Astrocyte (in vitro differentiated cells and primary cell): ENCODE data around the gene PRX. TPM values are rescaled to one million over a fixed set of nuclear protein-coding genes. Genes with fewer than 3 reads are reported as not detected.

ENCODE experiments used
- DNase-seq: peaks from one replicate; pipeline ENCODE4 v3.0.0-alpha.2; 2010; ENCODE audit warnings: low read depth
- FAIRE-seq: peaks from 2 replicates; lab custom pipeline; 2011; peaks lifted over from hg19 to GRCh38; lab: Jason Lieb, UNC
- H2AFZ ChIP-seq: 2 replicates; pipeline ENCODE4 v1.6.0; 2012; ENCODE audit warnings: low read depth, low read length, inconsistent platforms
- H3K27ac ChIP-seq: 2 replicates; pipeline ENCODE4 v1.5.1; 2011; ENCODE audit warnings: low read depth, low read length, inconsistent platforms
- H3K27me3 ChIP-seq: 2 replicates; pipeline ENCODE4 v1.6.0; 2011; ENCODE audit warnings: low read length, inconsistent platforms; ENCODE audit not compliant: insufficient read depth
- H3K36me3 ChIP-seq: 2 replicates; pipeline ENCODE4 v1.5.1; 2011; ENCODE audit warnings: low read length, inconsistent platforms; ENCODE audit not compliant: insufficient read depth
- H3K4me1 ChIP-seq: 2 replicates; pipeline ENCODE4 v1.5.1; 2011; ENCODE audit warnings: low read length, inconsistent platforms; ENCODE audit not compliant: insufficient read depth
- H3K4me2 ChIP-seq: 2 replicates; pipeline ENCODE4 v1.6.0; 2012; ENCODE audit warnings: low read length, inconsistent platforms
- H3K4me3 ChIP-seq: 2 replicates; pipeline ENCODE4 v1.5.1; 2011; ENCODE audit warnings: low read depth, mild to moderate bottlenecking, low read length, inconsistent platforms; ENCODE audit not compliant: insufficient read depth
- H3K79me2 ChIP-seq: 2 replicates; pipeline ENCODE4 v1.6.0; 2012; ENCODE audit warnings: mild to moderate bottlenecking, low read length, inconsistent platforms; ENCODE audit not compliant: insufficient read depth
- H3K9ac ChIP-seq: 2 replicates; pipeline ENCODE4 v1.6.0; 2012; ENCODE audit warnings: mild to moderate bottlenecking, low read length, inconsistent platforms
- H3K9me3 ChIP-seq: 2 replicates; pipeline ENCODE4 v1.5.1; 2012; ENCODE audit warnings: low read depth, mild to moderate bottlenecking, low read length, inconsistent platforms; ENCODE audit not compliant: insufficient read depth
- H4K20me1 ChIP-seq: 2 replicates; pipeline ENCODE4 v1.6.0; 2012; ENCODE audit warnings: low read length, inconsistent platforms; ENCODE audit not compliant: insufficient read depth
- H3K27ac Mint-ChIP-seq: one replicate; pipeline ENCODE4 v1.8.0; 2021; ENCODE audit warnings: mild to moderate bottlenecking, mixed read lengths; ENCODE audit not compliant: unreplicated experiment
- H3K27me3 Mint-ChIP-seq: one replicate; pipeline ENCODE4 v1.8.0; 2021; ENCODE audit warnings: low read depth, mixed read lengths; ENCODE audit not compliant: unreplicated experiment
- H3K36me3 Mint-ChIP-seq: one replicate; pipeline ENCODE4 v1.8.0; 2021; ENCODE audit warnings: low read depth, mixed read lengths; ENCODE audit not compliant: unreplicated experiment
- H3K4me1 Mint-ChIP-seq: one replicate; pipeline ENCODE4 v1.8.0; 2021; ENCODE audit warnings: low read depth, mixed read lengths; ENCODE audit not compliant: unreplicated experiment
- H3K4me3 Mint-ChIP-seq: one replicate; pipeline ENCODE4 v1.8.0; 2021; ENCODE audit warnings: mild to moderate bottlenecking, moderate library complexity, mixed read lengths; ENCODE audit not compliant: unreplicated experiment
- H3K9me3 Mint-ChIP-seq: one replicate; pipeline ENCODE4 v1.8.0; 2021; ENCODE audit warnings: mild to moderate bottlenecking, mixed read lengths; ENCODE audit not compliant: unreplicated experiment
- EZH2 ChIP-seq: IDR thresholded peaks from 2 replicates; pipeline ENCODE4 v1.6.1; 2012; ENCODE audit warnings: mild to moderate bottlenecking, low read length, inconsistent platforms; ENCODE audit not compliant: insufficient read depth
- total RNA-seq: library from RNA; stranded (reverse); gene quantifications from 2 replicates; pipeline ENCODE4 v1.2.1, GENCODE V29; 2021
- TF ChIP-seq, protein P1 (sequence below): IDR thresholded peaks from 2 replicates; pipeline ENCODE4 v1.5.1; 2011; ENCODE audit warnings: low read depth, mild to moderate bottlenecking, inconsistent platforms, low read length, moderate library complexity; ENCODE audit not compliant: insufficient read depth

The PRX gene
- total RNA-seq, 1 donor from 2014 or later = 1.5 TPM

DNA sequence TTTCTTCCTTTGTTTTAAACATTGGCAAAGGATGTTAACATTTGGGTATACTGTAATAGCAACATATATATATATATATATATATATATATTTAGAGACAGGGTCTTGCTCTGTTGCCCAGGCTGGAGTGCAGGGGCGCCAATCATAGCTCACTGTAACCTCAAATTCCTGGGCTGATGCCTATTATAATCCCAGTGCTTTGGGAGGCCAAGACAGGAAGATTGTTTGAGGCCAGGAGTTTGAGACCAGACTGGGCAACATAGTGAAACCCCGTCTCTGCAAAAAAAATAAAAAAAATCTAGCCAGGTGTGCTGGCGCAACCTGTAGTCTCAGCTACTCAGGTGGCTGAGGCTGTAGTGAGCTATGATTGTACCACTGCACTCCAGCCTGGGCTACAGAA, 47.0 kb upstream of the PRX start:
- H3K27ac Mint-ChIP-seq = no peak overlapping the region
- no peak for FAIRE-seq
- no peak overlapping the region for H3K4me2 ChIP-seq

DNA sequence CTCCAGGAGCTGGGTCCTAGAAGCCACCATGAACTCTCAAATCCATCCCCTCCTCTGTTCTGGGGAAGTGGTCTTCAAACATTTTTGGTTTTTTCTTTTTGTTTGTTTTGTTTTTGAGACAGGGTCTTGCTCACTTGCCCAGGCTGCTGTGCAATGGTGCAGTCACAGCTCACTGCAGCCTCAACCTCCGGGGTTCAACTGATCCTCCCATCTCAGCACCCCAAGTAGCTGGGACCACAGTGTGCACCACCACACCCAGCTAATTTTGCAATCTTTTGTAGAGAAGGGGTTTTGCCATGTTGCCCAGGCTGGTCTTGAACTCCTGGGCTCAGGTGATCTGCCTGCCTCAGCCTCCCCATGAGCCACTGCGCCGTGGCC, 45.4 kb upstream of the PRX start:
- Histone ChIP-seq H3K27ac (no peak overlapping the region), H3K9me3 (no peaks in the 10 kb centered on the region), H3K27me3 (no peaks in the 10 kb centered on the region), H3K4me2 (no peak overlapping the region), H3K36me3 (no peaks in the 10 kb centered on the region), H2AFZ (no peak overlapping the region), H3K4me3 (no peak overlapping the region), H3K9ac (no peak overlapping the region), H3K4me1 (no peaks in the 10 kb centered on the region), H3K79me2 (no peaks in the 10 kb centered on the region), H4K20me1 (no peaks in the 10 kb centered on the region)
- H3K27me3 Mint-ChIP-seq = no peaks in the 10 kb centered on the region
- DNase-seq (no peak), FAIRE-seq (no peak)
- no peak overlapping the region for H3K27ac Mint-ChIP-seq
- TF ChIP-seq EZH2 = no peak
- TF ChIP-seq, protein P1, sequence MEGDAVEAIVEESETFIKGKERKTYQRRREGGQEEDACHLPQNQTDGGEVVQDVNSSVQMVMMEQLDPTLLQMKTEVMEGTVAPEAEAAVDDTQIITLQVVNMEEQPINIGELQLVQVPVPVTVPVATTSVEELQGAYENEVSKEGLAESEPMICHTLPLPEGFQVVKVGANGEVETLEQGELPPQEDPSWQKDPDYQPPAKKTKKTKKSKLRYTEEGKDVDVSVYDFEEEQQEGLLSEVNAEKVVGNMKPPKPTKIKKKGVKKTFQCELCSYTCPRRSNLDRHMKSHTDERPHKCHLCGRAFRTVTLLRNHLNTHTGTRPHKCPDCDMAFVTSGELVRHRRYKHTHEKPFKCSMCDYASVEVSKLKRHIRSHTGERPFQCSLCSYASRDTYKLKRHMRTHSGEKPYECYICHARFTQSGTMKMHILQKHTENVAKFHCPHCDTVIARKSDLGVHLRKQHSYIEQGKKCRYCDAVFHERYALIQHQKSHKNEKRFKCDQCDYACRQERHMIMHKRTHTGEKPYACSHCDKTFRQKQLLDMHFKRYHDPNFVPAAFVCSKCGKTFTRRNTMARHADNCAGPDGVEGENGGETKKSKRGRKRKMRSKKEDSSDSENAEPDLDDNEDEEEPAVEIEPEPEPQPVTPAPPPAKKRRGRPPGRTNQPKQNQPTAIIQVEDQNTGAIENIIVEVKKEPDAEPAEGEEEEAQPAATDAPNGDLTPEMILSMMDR = no peak
- H3K4me1 Mint-ChIP-seq = no peaks in the 10 kb centered on the region
- H3K36me3 Mint-ChIP-seq = no peaks in the 10 kb centered on the region
- H3K9me3 Mint-ChIP-seq = no peaks in the 10 kb centered on the region
- H3K4me3 Mint-ChIP-seq = no peak overlapping the region

More for the DNA sequence above, 47.0 kb upstream of the PRX start:
- no peaks in the 10 kb centered on the region for H3K79me2 ChIP-seq
- DNase-seq = no peak
- Mint-ChIP-seq H3K27me3 (no peaks in the 10 kb centered on the region), H3K4me1 (peaks cover 7% of the 10 kb centered on the region), H3K9me3 (no peaks in the 10 kb centered on the region), H3K36me3 (no peaks in the 10 kb centered on the region), H3K4me3 (no peak overlapping the region)
- H3K36me3 ChIP-seq = no peaks in the 10 kb centered on the region
- H3K27me3 ChIP-seq = no peaks in the 10 kb centered on the region
- H3K27ac ChIP-seq = no peak overlapping the region
- peaks cover 13% of the 10 kb centered on the region for H3K4me1 ChIP-seq
- no peak overlapping the region for H2AFZ ChIP-seq
- no peaks in the 10 kb centered on the region for H4K20me1 ChIP-seq
- no peak overlapping the region for H3K9ac ChIP-seq
- TF ChIP-seq EZH2 = no peak
- TF ChIP-seq, protein P1 = no peak
- H3K9me3 ChIP-seq = no peaks in the 10 kb centered on the region
- H3K4me3 ChIP-seq = no peak overlapping the region

DNA sequence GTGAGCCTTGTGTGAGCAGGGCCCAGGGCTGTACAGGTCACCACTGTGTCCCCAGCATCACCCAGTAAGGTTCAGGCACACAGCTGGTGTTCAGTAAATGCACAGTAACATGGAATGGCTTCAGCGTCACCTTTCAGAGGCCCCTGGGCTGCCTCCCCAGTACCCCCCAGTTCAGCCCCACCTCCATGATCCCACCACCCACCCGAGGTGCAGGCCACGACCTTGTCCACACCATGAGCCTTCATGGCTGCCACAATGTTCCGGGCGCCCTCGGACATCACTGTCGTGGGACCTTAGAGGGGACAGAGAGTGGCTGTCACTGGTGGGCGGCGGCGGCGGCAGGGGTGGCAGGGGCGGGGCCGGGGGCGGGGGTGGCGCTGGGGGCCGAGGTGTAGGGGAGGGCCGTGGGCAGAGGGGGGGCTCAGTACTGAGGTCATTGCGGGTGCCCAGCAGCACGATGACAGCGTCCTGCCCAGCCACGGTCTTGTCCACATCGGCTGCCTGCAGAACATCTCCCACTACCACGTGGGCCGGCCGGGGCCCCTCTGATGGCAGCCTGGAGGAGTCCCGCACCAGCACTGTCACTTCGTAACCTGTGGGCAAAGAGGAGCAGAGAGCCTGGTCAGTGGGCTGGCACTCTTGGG, 44.9 kb upstream of the PRX start:
- Mint-ChIP-seq H3K4me3 (no peak overlapping the region), H3K27me3 (no peaks in the 10 kb centered on the region), H3K9me3 (no peaks in the 10 kb centered on the region), H3K4me1 (no peaks in the 10 kb centered on the region), H3K27ac (no peak overlapping the region), H3K36me3 (no peaks in the 10 kb centered on the region)
- FAIRE-seq (no peak), DNase-seq (no peak)
- no peaks in the 10 kb centered on the region for H3K79me2 ChIP-seq
- TF ChIP-seq EZH2 = no peak
- TF ChIP-seq, protein P1 = no peak
- no peaks in the 10 kb centered on the region for H3K4me1 ChIP-seq
- no peak overlapping the region for H3K4me2 ChIP-seq
- no peaks in the 10 kb centered on the region for H4K20me1 ChIP-seq
- H3K4me3 ChIP-seq = no peak overlapping the region
- no peaks in the 10 kb centered on the region for H3K27me3 ChIP-seq
- H3K36me3 ChIP-seq = no peaks in the 10 kb centered on the region
- H2AFZ ChIP-seq = no peak overlapping the region
- no peak overlapping the region for H3K9ac ChIP-seq
- no peaks in the 10 kb centered on the region for H3K9me3 ChIP-seq
- H3K27ac ChIP-seq = no peak overlapping the region
